SK-N-SH treated with all-trans-retinoic acid at 6 μM for 48 hours (cell line): Measurements from ENCODE around the gene PTBP3.
"Not testable (repeated sequence)": the region's sequence is repeated elsewhere in the genome, so short reads cannot be mapped to it uniquely, and the experiment has no call there.

Experiments
- ATAC-seq: fragments of 200-7000 bp; cut with Tn5 transposase; 3 replicates; pipeline ENCODE4 v1.9.1; 2020; ENCODE audit warnings: mild to moderate bottlenecking, moderate library complexity
- ARNTL ChIP-seq: fragments of 450-650 bp; formaldehyde crosslinking; IDR thresholded peaks from 2 replicates; pipeline ENCODE4 v1.5.0; 2020; ENCODE audit warnings: low read depth, mild to moderate bottlenecking, moderate library complexity, borderline replicate concordance
- BACH2 ChIP-seq: fragments of 250-450 bp; sonication (Bioruptor Pico); IDR thresholded peaks from 2 replicates; pipeline ENCODE4 v1.9.0; 2021; ENCODE audit warnings: mild to moderate bottlenecking, borderline replicate concordance
- CSDC2 ChIP-seq: fragments of 250-450 bp; sonication (Bioruptor Pico); IDR thresholded peaks from 2 replicates; pipeline ENCODE4 v1.5.0; 2020; ENCODE audit warnings: mild to moderate bottlenecking, moderate library complexity
- ESRRG ChIP-seq: fragments of 250-450 bp; sonication (Bioruptor Pico); IDR thresholded peaks from 2 replicates; pipeline ENCODE4 v1.6.1; 2021; ENCODE audit warnings: mild to moderate bottlenecking
- GLIS3 ChIP-seq: fragments of 250-450 bp; sonication (Bioruptor Pico); IDR thresholded peaks from 2 replicates; pipeline ENCODE4 v1.5.0; 2020; ENCODE audit warnings: mild to moderate bottlenecking, moderate library complexity
- ISL1 ChIP-seq: fragments of 250-450 bp; sonication (Bioruptor Pico); IDR thresholded peaks from 2 replicates; pipeline ENCODE4 v2.1.2; 2022; ENCODE audit warnings: mild to moderate bottlenecking, moderate library complexity
- OSR1 ChIP-seq: fragments of 250-450 bp; sonication (Bioruptor Pico); IDR thresholded peaks from 2 replicates; pipeline ENCODE4 v1.8.0; 2022; ENCODE audit warnings: moderate library complexity, mild to moderate bottlenecking, inconsistent platforms
- PPARA ChIP-seq: fragments of 250-450 bp; sonication (Bioruptor Pico); IDR thresholded peaks from 2 replicates; pipeline ENCODE4 v1.5.0; 2020; ENCODE audit warnings: mild to moderate bottlenecking, borderline replicate concordance
- RARB ChIP-seq: fragments of 250-450 bp; sonication (Bioruptor Pico); IDR thresholded peaks from 2 replicates; pipeline ENCODE4 v1.8.0; 2021; ENCODE audit warnings: mild to moderate bottlenecking, moderate library complexity
- SNAI2 ChIP-seq: fragments of 250-450 bp; sonication (Bioruptor Pico); IDR thresholded peaks from 2 replicates; pipeline ENCODE4 v1.5.0; 2020; ENCODE audit warnings: mild to moderate bottlenecking, moderate library complexity
- TOX ChIP-seq: fragments of 250-450 bp; sonication (Bioruptor Pico); IDR thresholded peaks from 2 replicates; pipeline ENCODE4 v1.8.0; 2021; ENCODE audit warnings: mild to moderate bottlenecking, moderate library complexity, borderline replicate concordance
- ZC3H10 ChIP-seq: fragments of 250-450 bp; sonication (Bioruptor Pico); IDR thresholded peaks from 2 replicates; pipeline ENCODE4 v1.5.1; 2021; ENCODE audit warnings: mild to moderate bottlenecking, moderate library complexity
- ZFP3 ChIP-seq: fragments of 250-450 bp; sonication (Bioruptor Pico); IDR thresholded peaks from 2 replicates; pipeline ENCODE4 v1.5.0; 2020; ENCODE audit warnings: mild to moderate bottlenecking, moderate library complexity
- ZFP30 ChIP-seq: fragments of 450-650 bp; formaldehyde crosslinking; IDR thresholded peaks from 2 replicates; pipeline ENCODE4 v1.5.0; 2022; ENCODE audit warnings: mild to moderate bottlenecking, moderate library complexity
- ZNF565 ChIP-seq: fragments of 450-650 bp; formaldehyde crosslinking; conservative IDR thresholded peaks from 2 replicates; pipeline ENCODE4 v1.5.0; 2020; ENCODE audit warnings: low read depth, mild to moderate bottlenecking, moderate library complexity
- ZNF70 ChIP-seq: fragments of 450-650 bp; formaldehyde crosslinking; IDR thresholded peaks from 2 replicates; pipeline ENCODE4 v1.5.0; 2020; ENCODE audit warnings: mild to moderate bottlenecking, moderate library complexity
- ZNF8 ChIP-seq: fragments of 450-650 bp; formaldehyde crosslinking; IDR thresholded peaks from 2 replicates; pipeline ENCODE4 v1.5.0; 2020; ENCODE audit warnings: mild to moderate bottlenecking, moderate library complexity
- TF ChIP-seq, protein P1 (sequence below): fragments of 250-450 bp; sonication (Bioruptor Pico); IDR thresholded peaks from 2 replicates; pipeline ENCODE4 v1.5.1; 2020; ENCODE audit warnings: low read depth, mild to moderate bottlenecking, moderate library complexity
- TF ChIP-seq, protein P2 (sequence below): fragments of 250-450 bp; sonication (Bioruptor Pico); IDR thresholded peaks from 2 replicates; pipeline ENCODE4 v1.8.0; 2020; ENCODE audit warnings: mild to moderate bottlenecking, moderate library complexity, borderline replicate concordance
- TF ChIP-seq, protein P3 (sequence below): fragments of 250-450 bp; sonication (Bioruptor Pico); IDR thresholded peaks from 2 replicates; pipeline ENCODE4 v1.8.0; 2021; ENCODE audit warnings: low read depth, mild to moderate bottlenecking, moderate library complexity, borderline replicate concordance
- TF ChIP-seq, protein P4 (sequence below): fragments of 250-450 bp; sonication (Bioruptor Pico); IDR thresholded peaks from 2 replicates; pipeline ENCODE4 v1.5.0; 2020; ENCODE audit warnings: mild to moderate bottlenecking, moderate library complexity

PTBP3 gene

DNA sequence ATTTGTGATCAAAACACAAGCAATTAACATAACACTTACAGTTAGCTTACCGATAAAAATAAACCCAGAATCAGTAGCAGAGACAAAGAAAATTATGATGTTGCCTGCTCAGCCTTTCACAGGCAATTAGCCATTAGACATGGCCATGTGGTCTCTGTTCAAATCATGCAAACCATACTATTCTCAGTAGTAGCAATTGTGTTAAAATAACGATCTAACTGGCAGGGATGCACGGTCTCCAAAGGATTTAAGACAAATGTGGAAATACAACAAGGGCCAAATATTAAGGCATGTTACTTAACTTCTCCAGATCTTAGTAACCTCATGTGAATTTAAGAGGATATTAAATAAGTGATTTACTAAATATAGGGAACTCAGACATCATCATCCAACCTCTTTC is 59.5 kb downstream of the PTBP3 start:
- TF ChIP-seq ZC3H10 (CRISPR knock-in tag) (no peak), PPARA (CRISPR knock-in tag) (no peak), SNAI2 (CRISPR knock-in tag) (no peak), ZNF70 (CRISPR knock-in tag) (no peak), GLIS3 (CRISPR knock-in tag) (no peak), ZFP3 (CRISPR knock-in tag) (no peak), OSR1 (CRISPR knock-in tag) (no peak), ARNTL (CRISPR knock-in tag) (no peak), ZNF8 (no peak), TOX (no peak), ZNF565 (CRISPR knock-in tag) (no peak), ZFP30 (CRISPR knock-in tag) (no peak)
- TF ChIP-seq, protein P1, sequence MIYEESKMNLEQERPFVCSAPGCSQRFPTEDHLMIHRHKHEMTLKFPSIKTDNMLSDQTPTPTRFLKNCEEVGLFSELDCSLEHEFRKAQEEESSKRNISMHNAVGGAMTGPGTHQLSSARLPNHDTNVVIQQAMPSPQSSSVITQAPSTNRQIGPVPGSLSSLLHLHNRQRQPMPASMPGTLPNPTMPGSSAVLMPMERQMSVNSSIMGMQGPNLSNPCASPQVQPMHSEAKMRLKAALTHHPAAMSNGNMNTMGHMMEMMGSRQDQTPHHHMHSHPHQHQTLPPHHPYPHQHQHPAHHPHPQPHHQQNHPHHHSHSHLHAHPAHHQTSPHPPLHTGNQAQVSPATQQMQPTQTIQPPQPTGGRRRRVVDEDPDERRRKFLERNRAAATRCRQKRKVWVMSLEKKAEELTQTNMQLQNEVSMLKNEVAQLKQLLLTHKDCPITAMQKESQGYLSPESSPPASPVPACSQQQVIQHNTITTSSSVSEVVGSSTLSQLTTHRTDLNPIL (CRISPR knock-in tag) = no peak
- TF ChIP-seq, protein P2, sequence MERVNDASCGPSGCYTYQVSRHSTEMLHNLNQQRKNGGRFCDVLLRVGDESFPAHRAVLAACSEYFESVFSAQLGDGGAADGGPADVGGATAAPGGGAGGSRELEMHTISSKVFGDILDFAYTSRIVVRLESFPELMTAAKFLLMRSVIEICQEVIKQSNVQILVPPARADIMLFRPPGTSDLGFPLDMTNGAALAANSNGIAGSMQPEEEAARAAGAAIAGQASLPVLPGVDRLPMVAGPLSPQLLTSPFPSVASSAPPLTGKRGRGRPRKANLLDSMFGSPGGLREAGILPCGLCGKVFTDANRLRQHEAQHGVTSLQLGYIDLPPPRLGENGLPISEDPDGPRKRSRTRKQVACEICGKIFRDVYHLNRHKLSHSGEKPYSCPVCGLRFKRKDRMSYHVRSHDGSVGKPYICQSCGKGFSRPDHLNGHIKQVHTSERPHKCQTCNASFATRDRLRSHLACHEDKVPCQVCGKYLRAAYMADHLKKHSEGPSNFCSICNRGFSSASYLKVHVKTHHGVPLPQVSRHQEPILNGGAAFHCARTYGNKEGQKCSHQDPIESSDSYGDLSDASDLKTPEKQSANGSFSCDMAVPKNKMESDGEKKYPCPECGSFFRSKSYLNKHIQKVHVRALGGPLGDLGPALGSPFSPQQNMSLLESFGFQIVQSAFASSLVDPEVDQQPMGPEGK = no peak
- ATAC-seq = no peak

DNA sequence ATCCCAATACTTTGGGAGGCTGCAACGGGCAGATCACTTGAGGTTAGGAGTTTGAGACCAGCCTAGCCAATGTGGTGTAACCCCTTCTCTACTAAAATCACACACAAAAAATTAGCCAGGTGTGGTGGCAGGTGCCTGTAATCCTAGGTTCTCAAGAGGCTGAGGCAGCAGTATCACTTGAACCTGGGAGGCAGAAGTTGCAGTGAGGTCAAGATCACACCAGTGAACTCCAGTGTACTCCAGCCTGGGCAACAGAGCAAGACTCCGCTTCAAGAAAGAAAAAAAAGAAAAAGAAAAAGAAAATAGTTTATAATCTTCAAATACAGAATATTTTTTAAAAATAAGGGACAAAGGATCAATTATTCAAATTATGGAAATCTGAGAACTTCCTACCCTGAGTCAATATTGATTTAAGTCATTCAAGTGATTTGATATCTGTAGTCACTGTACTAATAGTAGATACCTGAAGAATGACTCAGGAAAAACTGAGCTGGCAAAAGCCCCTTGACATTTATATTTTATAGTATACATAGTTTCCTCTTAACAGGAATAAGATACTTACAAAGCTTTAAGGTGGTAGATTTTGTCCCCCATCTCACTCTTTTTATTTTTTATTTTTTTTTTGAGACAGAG is 61.8 kb downstream of the PTBP3 start:
- TF ChIP-seq GLIS3 (CRISPR knock-in tag) (no peak), ARNTL (CRISPR knock-in tag) (no peak), OSR1 (CRISPR knock-in tag) (no peak)

DNA sequence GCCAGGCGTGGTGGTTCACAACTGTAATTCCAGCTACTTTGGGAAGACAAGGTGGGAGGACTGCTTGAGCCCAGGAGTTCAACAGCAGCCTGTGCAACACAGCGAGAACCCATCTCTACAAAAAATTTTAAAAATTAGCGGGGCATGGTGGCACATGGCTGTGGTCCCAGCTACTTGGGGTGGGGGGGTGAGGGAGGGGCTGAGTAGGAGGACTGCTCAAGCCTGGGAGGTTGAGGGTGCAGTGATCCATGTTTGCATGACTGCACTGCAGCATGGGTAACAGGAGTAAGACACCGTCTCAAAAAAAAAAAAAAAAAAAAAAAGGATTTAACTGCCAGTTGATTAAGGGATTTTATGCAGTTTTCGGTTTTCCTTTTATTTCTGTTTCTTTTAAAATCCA is 65.0 kb downstream of the PTBP3 start:
- no peak for ATAC-seq
- TF ChIP-seq, protein P3, sequence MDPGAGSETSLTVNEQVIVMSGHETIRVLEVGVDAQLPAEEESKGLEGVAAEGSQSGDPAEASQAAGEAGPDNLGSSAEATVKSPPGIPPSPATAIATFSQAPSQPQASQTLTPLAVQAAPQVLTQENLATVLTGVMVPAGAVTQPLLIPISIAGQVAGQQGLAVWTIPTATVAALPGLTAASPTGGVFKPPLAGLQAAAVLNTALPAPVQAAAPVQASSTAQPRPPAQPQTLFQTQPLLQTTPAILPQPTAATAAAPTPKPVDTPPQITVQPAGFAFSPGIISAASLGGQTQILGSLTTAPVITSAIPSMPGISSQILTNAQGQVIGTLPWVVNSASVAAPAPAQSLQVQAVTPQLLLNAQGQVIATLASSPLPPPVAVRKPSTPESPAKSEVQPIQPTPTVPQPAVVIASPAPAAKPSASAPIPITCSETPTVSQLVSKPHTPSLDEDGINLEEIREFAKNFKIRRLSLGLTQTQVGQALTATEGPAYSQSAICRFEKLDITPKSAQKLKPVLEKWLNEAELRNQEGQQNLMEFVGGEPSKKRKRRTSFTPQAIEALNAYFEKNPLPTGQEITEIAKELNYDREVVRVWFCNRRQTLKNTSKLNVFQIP (CRISPR knock-in tag) = no peak
- TF ChIP-seq ZNF70 (CRISPR knock-in tag) (no peak), BACH2 (CRISPR knock-in tag) (no peak), ISL1 (CRISPR knock-in tag) (no peak), ZC3H10 (CRISPR knock-in tag) (no peak), PPARA (CRISPR knock-in tag) (no peak), CSDC2 (CRISPR knock-in tag) (no peak), TOX (no peak), OSR1 (CRISPR knock-in tag) (no peak), RARB (CRISPR knock-in tag) (no peak), SNAI2 (CRISPR knock-in tag) (no peak), ARNTL (CRISPR knock-in tag) (no peak), ESRRG (no peak), ZNF565 (CRISPR knock-in tag) (no peak), ZFP3 (CRISPR knock-in tag) (no peak)
- TF ChIP-seq, protein P4, sequence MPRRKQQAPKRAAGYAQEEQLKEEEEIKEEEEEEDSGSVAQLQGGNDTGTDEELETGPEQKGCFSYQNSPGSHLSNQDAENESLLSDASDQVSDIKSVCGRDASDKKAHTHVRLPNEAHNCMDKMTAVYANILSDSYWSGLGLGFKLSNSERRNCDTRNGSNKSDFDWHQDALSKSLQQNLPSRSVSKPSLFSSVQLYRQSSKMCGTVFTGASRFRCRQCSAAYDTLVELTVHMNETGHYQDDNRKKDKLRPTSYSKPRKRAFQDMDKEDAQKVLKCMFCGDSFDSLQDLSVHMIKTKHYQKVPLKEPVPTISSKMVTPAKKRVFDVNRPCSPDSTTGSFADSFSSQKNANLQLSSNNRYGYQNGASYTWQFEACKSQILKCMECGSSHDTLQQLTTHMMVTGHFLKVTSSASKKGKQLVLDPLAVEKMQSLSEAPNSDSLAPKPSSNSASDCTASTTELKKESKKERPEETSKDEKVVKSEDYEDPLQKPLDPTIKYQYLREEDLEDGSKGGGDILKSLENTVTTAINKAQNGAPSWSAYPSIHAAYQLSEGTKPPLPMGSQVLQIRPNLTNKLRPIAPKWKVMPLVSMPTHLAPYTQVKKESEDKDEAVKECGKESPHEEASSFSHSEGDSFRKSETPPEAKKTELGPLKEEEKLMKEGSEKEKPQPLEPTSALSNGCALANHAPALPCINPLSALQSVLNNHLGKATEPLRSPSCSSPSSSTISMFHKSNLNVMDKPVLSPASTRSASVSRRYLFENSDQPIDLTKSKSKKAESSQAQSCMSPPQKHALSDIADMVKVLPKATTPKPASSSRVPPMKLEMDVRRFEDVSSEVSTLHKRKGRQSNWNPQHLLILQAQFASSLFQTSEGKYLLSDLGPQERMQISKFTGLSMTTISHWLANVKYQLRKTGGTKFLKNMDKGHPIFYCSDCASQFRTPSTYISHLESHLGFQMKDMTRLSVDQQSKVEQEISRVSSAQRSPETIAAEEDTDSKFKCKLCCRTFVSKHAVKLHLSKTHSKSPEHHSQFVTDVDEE = no peak
- TF ChIP-seq, protein P1 (CRISPR knock-in tag) = no peak

More for the DNA sequence above, 61.8 kb downstream of the PTBP3 start:
- ATAC-seq = no peak

DNA sequence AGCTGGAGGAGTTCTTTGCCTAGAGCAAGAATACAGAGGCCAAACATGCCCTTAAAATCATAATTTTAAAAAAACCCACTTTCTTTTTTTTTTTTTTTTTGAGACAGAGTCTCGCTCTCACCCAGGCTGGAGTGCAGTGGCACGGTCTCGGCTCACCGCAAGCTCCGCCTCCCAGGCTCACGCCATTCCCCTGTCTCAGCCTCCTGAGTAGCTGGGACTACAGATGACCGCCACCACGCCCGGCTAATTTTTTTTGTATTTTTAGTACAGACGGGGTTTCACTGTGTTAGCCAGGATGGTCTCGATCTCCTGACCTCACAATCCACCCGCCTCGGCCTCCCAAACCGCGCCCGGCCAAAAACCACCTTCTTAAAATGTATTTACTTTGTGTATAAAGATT is 66.3 kb downstream of the PTBP3 start:
- not testable (repeated sequence) for ATAC-seq
